Central memory CD8-positive, alpha-beta T cell (primary cell): ENCODE data around the gene SSBP3.

Experiments
- ATAC-seq: fragments of 150-1000 bp; cut with Tn5 transposase; replicated peaks from 2 replicates; pipeline ENCODE4 v1.10.0; 2022; ENCODE audit warnings: mild to moderate bottlenecking, moderate FRiP score, moderate number of reproducible peaks; ENCODE audit not compliant: poor library complexity, severe bottlenecking; ENCODE audit errors: extremely low read depth
- DNase-seq, 2 donors: peaks; one replicate each; pipeline ENCODE4 v3.0.0; 2021; ENCODE audit warnings: low spot score in 2 of 2
- H3K27ac Mint-ChIP-seq: one replicate; pipeline ENCODE4 v1.8.0; 2022; ENCODE audit warnings: low read depth, mild to moderate bottlenecking, moderate library complexity, mixed read lengths
- H3K27me3 Mint-ChIP-seq: one replicate; pipeline ENCODE4 v1.8.0; 2022; ENCODE audit warnings: mixed read lengths
- H3K36me3 Mint-ChIP-seq: one replicate; pipeline ENCODE4 v1.8.0; 2022; ENCODE audit warnings: mild to moderate bottlenecking, moderate library complexity, mixed read lengths; ENCODE audit not compliant: insufficient read depth
- H3K4me1 Mint-ChIP-seq: one replicate; pipeline ENCODE4 v1.8.0; 2022; ENCODE audit warnings: mixed read lengths
- H3K4me3 Mint-ChIP-seq: one replicate; pipeline ENCODE4 v1.8.0; 2022; ENCODE audit warnings: mild to moderate bottlenecking, moderate library complexity, mixed read lengths
- H3K9me3 Mint-ChIP-seq: one replicate; pipeline ENCODE4 v1.8.0; 2022; ENCODE audit warnings: mixed read lengths

The SSBP3 gene

DNA sequence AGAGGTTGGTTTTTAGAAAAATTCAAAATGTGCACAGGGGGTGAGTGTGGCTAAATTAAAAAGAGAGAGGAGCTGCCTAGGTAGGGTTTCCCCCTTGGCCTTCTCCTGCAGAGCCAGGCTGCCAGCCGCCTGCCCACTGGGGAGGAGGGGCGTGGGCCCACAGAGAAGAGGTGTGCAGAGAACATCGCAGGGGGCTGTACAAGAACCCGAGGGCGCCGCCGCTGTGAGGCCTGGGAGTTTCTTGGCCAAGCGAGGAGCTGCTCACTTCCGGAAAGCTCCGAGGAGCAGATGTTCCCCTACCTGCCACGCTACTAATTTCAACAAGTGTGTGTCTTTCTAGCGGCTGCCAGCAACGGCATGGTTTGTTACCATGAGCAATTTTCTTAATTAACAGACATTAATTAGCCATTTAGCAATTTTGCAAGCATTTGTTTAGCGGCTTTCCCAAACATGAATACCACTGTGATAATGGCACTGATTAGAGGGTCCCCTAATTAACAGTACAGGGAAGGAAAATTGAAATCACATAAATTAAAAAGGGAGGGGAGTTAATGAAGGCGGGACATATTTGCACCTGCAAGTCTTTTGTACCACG, 146.6 kb downstream of the SSBP3 start:
- Mint-ChIP-seq H3K4me3 (no peak overlapping the region), H3K27me3 (no peaks in the 10 kb centered on the region), H3K27ac (peak overlapping the region; percentile 55), H3K4me1 (peaks cover 47% of the 10 kb centered on the region), H3K36me3 (peaks cover 11% of the 10 kb centered on the region), H3K9me3 (no peaks in the 10 kb centered on the region)
- DNase-seq (no peak), ATAC-seq (no peak)

DNA sequence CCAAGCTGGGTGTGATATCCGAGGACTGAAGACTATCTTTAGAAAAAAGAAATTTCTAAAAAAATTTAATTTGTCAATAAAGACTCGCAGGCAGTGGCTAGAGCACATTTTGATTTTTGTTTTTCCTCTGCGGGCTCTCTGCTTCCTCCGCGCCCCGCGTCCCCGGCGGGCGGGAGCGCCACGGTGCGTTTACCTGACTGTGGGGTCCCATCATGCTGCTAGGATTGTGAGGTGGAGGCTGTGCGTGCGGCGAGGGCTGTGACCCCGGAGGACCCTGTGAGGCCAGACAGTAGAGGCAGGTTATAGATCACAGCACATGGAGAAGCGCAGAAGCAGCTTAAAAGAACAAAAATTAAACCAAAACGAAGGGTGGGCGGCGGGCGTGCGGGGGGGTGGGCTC, 148.3 kb downstream of the SSBP3 start:
- H3K9me3 Mint-ChIP-seq = no peaks in the 10 kb centered on the region
- ATAC-seq = no peak
- H3K4me1 Mint-ChIP-seq = peaks cover 36% of the 10 kb centered on the region
- H3K27ac Mint-ChIP-seq = no peak overlapping the region
- H3K4me3 Mint-ChIP-seq = no peak overlapping the region
- no peak for DNase-seq
- H3K27me3 Mint-ChIP-seq = no peaks in the 10 kb centered on the region
- peaks cover 9% of the 10 kb centered on the region for H3K36me3 Mint-ChIP-seq

DNA sequence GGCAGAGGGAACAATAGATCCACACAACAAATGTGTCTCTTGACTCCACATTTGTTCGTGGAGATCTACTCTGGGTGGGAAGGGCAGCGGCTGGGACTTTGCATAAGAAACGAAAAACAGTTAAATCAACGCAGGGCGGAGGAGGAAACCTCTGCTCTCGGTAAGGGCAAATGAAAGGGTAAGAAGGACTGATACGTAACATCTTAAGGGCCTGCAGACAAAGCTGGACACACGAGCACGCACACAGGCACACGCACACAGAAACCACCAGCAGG, 148.9 kb downstream of the SSBP3 start:
- ATAC-seq (no peak), DNase-seq (no peak)
- Mint-ChIP-seq H3K4me1 (peaks cover 31% of the 10 kb centered on the region), H3K36me3 (peaks cover 14% of the 10 kb centered on the region), H3K4me3 (no peak overlapping the region), H3K9me3 (no peaks in the 10 kb centered on the region), H3K27me3 (no peaks in the 10 kb centered on the region), H3K27ac (no peak overlapping the region)

DNA sequence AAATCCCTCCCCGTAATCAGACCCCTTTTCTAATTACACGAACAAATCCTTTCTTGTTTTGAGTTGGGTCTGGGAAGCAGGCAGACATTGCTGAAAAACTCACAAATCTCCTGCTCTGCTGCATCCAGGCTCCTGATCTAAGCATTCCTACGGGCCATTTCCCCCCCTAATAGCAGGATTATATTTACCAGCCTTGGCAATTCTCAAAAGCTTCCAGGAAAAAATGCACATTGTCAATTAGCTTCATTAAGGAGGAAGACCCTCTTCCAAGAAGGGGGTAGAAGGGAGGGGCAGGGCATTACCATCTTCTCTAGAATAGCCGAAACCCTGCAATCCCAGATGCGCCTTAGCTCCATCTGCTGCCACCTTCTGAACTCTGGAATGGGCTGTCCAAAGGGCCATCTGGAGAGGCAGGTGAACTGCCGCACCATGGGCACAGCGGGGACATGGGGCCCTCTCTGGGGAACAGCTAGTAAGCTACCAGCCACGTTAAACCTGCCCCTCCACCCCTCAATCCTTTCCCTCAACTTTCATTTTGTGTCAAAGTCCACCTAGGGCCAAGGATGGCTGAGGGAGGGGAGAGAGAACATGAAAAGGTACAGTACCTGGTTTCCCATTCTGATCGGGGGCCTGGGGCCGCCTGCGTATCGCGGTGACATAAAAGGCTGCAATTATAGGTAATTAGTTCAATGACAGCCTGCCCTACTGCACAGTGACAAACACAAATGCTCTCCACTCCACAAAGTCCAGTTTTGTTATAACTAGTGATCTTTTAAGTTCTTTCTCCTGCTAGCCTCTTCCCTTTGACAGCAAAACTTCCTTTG, 149.5 kb downstream of the SSBP3 start:
- H3K27ac Mint-ChIP-seq = no peak overlapping the region
- no peaks in the 10 kb centered on the region for H3K27me3 Mint-ChIP-seq
- H3K4me1 Mint-ChIP-seq = peaks cover 31% of the 10 kb centered on the region
- no peak for ATAC-seq
- H3K9me3 Mint-ChIP-seq = no peaks in the 10 kb centered on the region
- DNase-seq = no peak
- H3K36me3 Mint-ChIP-seq = peaks cover 14% of the 10 kb centered on the region
- no peak overlapping the region for H3K4me3 Mint-ChIP-seq

DNA sequence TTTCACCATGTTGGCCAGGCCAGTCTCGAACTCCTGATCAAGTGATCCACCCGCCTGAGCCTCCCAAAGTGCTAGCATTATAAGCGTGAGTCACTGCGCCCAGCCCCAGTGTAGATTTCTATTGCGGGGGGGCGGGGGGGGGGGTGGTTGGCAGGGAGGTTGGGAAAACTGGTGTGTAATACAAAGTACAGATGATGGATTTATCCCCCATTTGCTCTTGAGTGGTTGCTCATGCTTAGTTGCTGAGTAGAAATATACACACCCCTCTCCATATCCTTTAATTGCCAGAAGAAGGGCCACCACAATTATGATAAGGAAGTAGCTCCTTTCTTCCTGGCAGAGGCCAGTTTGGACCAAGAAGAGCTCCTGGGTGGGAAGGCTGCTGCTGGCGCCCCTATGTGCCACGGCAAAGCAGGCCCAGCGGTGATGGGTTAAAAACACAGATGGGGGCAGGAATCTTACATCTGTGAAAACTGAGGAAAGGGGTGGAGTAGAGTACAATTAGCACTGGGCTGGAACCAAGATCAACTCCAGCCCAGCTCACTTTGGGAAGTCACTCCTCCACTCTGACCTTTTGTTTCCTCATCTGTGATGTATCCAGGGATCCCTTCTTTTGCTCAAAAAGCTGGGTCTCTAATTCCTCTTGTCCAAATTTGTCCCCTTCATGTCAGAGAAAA, 151.0 kb downstream of the SSBP3 start:
- ATAC-seq (no peak), DNase-seq (no peak)
- Mint-ChIP-seq H3K9me3 (no peaks in the 10 kb centered on the region), H3K36me3 (peaks cover 14% of the 10 kb centered on the region), H3K4me1 (peaks cover 28% of the 10 kb centered on the region), H3K27ac (no peak overlapping the region), H3K4me3 (no peak overlapping the region), H3K27me3 (no peaks in the 10 kb centered on the region)

DNA sequence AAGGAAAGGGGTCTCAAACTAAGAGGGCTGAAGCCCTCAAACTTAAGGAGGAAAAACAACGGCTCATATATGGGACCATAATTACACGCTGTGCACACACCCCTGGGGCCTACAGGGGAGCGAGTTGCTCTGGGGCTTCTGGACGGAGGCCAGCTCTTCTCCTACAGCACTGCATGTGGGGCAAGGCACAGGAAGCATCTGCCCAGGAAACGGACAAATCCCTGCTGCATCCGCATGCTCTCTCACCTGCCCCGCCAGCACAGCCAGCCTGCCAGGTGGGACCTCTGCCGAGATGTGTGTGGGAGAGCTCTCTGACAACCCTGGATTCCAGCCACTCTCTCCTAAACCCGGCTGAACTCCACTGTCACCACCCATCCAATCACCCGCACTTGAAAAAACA, 152.1 kb downstream of the SSBP3 start:
- Mint-ChIP-seq H3K27me3 (no peaks in the 10 kb centered on the region), H3K9me3 (no peaks in the 10 kb centered on the region), H3K27ac (no peak overlapping the region), H3K4me3 (no peak overlapping the region), H3K4me1 (peaks cover 20% of the 10 kb centered on the region), H3K36me3 (peaks cover 18% of the 10 kb centered on the region)
- ATAC-seq (no peak), DNase-seq (no peak)

DNA sequence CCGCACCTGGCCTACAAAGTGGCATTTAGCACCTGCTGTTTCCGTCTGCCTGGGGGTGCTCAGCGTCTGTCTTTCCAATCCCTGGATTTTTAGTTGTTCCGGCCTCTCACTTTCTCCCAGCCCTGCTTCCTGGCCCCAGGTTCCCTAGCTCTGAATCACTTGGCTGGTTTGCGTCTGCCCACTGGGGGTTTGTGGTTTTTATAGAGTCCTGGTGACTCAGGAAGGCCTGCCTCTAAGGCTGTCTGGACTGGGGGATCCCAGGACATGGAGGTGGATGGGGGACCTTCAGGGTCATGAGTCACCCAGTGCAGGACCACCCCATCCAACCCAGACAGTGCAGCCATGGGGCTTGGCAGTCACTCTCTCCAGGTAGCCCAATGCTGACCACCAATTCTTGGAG, 152.7 kb downstream of the SSBP3 start:
- no peak overlapping the region for H3K4me3 Mint-ChIP-seq
- H3K36me3 Mint-ChIP-seq = peaks cover 22% of the 10 kb centered on the region
- no peak overlapping the region for H3K27ac Mint-ChIP-seq
- no peaks in the 10 kb centered on the region for H3K27me3 Mint-ChIP-seq
- DNase-seq (no peak), ATAC-seq (no peak)
- H3K4me1 Mint-ChIP-seq = peaks cover 18% of the 10 kb centered on the region
- no peaks in the 10 kb centered on the region for H3K9me3 Mint-ChIP-seq

DNA sequence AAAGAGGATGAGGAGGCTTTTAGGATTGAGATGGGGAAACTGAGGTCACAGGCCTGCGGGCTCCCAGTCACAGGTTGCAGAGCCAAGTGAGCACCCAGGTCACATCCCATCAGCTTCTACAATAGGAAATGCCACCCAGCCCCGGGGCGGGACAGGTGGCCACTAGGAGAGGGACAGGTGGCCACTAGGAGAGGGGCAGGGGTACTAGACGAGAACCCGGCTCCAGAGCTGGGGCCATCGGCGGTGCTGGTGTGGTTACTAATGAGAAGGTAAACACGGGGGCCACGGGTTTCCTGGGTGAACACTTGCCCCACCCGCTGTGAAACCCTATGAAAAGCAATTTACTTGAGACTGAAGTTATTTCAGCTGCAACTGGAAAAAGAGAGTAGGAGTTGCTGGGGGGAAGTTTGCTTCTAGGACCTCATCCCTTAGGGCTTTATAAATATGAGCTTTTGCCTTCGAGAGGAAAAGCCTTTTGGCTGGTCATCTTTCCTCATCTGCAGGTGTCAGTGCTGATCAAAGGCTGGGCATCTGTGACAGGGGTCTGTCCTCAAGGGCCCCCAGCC, 153.7 kb downstream of the SSBP3 start:
- ATAC-seq (no peak), DNase-seq (no peak)
- peaks cover 24% of the 10 kb centered on the region for H3K36me3 Mint-ChIP-seq
- no peak overlapping the region for H3K4me3 Mint-ChIP-seq
- no peaks in the 10 kb centered on the region for H3K27me3 Mint-ChIP-seq
- H3K27ac Mint-ChIP-seq = no peak overlapping the region
- peaks cover 12% of the 10 kb centered on the region for H3K4me1 Mint-ChIP-seq
- H3K9me3 Mint-ChIP-seq = no peaks in the 10 kb centered on the region

DNA sequence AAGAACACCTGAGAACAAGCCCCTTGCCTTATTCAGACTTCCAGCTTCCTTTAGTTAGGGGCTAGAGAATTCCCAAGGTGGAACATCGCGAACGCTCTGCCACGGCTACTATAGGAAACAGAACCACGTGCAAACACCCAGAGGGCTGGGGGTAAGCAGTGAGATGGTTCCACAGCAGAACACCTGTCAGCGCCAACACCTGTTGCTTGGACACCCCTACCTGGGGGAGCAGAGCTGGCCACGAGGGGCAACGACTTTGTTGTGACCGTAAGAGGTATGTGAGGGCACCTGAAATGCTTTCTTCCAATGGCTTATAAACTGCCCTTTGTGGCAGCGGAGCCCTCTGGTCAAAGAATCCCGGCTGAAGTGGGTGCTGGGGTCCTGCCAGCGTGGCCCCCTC, 155.5 kb downstream of the SSBP3 start:
- DNase-seq (no peak), ATAC-seq (no peak)
- Mint-ChIP-seq H3K36me3 (peaks cover 22% of the 10 kb centered on the region), H3K27me3 (no peaks in the 10 kb centered on the region), H3K9me3 (no peaks in the 10 kb centered on the region), H3K27ac (no peak overlapping the region), H3K4me3 (no peak overlapping the region), H3K4me1 (peaks cover 7% of the 10 kb centered on the region)

DNA sequence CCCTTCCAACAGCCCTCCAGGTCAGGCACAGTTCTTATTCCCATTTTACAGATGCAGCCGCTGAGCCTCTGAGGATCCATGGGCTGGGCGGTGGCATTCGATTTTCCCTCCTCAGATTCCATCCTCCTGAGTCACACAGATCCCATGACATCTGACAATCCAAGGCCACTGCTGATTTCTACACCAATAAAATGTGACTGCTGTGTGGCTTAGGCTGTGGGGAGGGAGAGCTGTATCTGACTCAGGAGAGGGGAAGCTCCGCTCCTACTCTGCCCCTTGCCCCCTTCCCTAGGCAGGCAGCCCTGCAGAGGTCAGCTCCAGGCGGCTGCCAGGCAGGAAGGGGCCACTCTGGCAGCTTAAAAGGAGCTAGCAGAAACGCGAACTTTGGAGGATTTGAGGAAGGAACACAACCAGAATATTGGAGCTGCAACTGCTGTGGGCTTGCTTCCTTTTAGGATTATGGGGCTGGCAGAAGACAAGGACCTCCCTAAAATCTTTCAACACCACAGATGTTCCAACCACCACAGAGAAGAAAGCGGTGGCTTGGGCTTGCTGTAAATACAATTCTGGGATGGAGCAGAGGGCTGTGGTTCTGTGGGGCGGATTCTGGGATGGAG, 156.3 kb downstream of the SSBP3 start:
- H3K4me1 Mint-ChIP-seq = peaks cover 7% of the 10 kb centered on the region
- H3K4me3 Mint-ChIP-seq = no peak overlapping the region
- no peaks in the 10 kb centered on the region for H3K9me3 Mint-ChIP-seq
- no peaks in the 10 kb centered on the region for H3K27me3 Mint-ChIP-seq
- peaks cover 20% of the 10 kb centered on the region for H3K36me3 Mint-ChIP-seq
- no peak for ATAC-seq
- no peak overlapping the region for H3K27ac Mint-ChIP-seq
- no peak for DNase-seq

DNA sequence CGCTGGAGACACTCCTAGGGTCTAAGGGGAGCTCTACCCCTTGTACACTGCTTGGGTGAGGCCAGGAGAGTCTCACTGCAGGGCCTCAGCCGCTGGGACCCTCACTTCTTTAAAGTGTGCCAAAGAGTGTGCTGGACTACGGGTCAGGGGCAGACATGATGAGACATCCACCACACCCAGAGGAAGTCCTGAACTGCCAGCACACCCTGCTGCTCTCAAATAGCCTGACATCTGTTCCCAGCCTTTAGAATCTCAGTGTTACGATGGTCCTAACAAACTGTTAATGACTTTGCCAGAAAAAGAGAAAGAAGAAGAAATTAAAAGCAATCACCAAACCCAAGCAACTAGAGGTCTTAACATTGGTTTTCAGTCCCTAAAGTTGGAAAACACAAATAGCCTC, 157.2 kb downstream of the SSBP3 start:
- no peak overlapping the region for H3K4me3 Mint-ChIP-seq
- H3K4me1 Mint-ChIP-seq = no peaks in the 10 kb centered on the region
- no peak overlapping the region for H3K27ac Mint-ChIP-seq
- peaks cover 20% of the 10 kb centered on the region for H3K36me3 Mint-ChIP-seq
- no peak for DNase-seq
- H3K9me3 Mint-ChIP-seq = no peaks in the 10 kb centered on the region
- H3K27me3 Mint-ChIP-seq = no peaks in the 10 kb centered on the region
- ATAC-seq = no peak

DNA sequence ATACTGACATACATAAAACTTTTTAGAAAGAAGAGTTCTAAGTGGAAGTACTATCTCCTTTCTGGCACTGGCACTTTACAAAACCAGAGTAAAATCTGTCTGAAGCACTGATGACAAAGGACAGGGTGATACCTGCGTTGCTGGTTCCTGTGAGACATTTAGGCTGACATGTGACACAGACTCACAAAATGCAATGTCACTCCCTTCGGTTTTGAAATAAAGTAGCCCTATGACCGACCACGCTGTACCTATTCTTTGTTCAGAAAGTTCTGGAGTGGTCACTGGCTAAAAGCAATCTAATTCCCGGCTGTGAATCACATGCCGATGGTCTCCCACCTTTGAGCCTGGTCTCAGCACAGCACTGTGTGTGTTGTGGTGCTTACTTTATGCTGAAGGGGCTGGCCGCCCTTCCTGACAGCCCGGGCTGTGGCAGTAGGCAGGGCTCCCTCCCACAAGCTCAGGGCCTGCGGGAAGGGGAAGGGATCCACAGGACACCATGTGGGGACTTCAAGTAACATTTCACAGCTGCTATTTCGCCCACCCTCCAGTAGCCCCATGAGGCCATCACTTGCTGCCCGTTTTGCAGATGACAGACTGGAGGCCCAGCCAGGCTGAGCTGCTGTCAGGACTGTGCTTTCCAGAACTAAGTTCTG, 158.2 kb downstream of the SSBP3 start:
- no peak overlapping the region for H3K4me3 Mint-ChIP-seq
- DNase-seq = no peak
- H3K9me3 Mint-ChIP-seq = no peaks in the 10 kb centered on the region
- peaks cover 24% of the 10 kb centered on the region for H3K36me3 Mint-ChIP-seq
- H3K4me1 Mint-ChIP-seq = no peaks in the 10 kb centered on the region
- no peak overlapping the region for H3K27ac Mint-ChIP-seq
- ATAC-seq = no peak
- no peaks in the 10 kb centered on the region for H3K27me3 Mint-ChIP-seq
